GM11168 (cell line): Measurements from ENCODE around the gene SEC24B.

Source experiments
- in situ Hi-C: fragments of 300-500 bp; cut with MboI; formaldehyde crosslinking; loops from one replicate; pipeline ENCODE4 v1.12.0; 2022; ENCODE audit warnings: low sequenced_read_pairs; ENCODE audit not compliant: unreplicated experiment

Gene SEC24B

DNA sequence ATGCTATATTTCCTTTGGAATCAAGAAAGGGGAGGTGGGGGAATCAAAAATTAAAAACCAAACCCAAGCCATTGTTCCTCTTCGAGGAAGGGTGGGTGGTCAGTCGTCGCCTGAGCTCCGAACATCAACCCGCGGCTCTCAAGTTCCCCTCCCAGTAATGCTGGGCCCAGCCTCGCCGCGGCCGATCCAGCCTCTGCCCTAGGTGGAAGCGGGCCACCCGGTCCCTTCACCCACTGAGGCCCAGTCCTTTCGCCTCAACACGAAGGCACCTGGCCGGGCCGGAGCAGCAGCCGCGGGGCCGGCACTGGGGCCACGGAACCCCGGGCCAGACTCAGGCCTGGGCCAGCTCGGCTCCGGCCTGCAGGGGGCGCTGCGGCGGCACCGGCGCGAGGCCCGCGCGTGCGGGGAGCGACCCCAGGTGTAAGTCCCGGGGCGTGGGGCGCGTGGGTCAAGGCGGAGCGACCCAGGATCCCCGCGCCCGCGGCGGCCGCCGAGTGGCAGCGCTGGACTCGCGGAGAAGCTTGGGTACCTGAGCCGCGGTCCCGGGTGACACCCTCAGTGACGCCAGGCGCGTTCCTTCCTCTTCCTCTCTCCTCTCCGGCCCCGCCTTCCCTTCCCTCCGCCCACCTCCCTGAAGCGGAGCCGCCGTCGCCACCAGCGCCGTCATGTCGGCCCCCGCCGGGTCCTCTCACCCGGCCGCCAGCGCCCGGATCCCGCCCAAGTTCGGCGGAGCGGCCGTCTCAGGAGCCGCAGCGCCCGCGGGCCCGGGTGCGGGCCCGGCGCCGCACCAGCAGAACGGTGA is at the start of gene SEC24B:
SEC24B (plus strand) TSS at position 611 of the 802 bp plus-strand sequence; CDS start at position 666, 55 bp downstream.
- in situ Hi-C loops: loop anchor here (25.0 kb wide), 1 partner anchor 279 kb away; the partner anchor contains the start of gene CASP6

DNA sequence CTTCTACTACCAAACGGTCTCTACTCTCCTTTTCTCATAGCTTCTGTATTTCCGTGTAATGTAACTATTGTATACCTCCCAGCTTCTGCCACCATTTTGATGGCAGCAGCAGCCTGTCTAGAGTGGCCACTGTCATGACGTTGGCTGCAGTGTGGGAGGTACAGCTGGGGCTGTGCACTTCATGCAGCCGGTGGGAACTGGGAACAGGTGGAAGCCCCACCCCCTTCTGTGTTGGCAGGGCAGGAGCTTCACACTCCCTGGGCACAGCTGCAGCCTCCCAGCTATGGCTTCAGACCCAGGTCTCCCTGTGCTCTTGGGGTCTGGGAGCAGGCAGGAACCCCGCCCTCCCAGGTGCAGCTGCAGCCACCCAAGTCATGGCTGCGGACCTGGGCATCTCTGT is 49.8 kb upstream of the SEC24B start:
- in situ Hi-C loops: no loop called here

DNA sequence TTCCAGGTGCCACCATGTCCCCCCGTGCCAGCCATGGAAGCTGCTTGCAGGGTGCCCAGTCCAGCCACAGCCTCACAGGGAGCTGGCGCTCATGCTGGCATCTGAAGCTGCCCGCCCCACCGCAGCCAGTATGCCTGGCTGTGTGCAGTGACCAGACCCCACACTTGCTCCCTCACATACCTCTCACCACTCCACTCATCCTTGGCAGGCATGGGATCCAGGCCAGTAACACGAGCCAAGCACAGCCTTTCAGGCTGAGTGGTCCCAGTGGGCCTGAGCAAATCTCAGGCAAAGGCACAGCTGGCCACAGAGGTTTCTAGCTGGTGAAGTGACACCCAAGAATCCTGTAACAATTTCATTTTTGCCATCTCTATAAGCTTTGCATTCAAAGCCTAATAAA is 48.4 kb upstream of the SEC24B start:
- in situ Hi-C loops: no loop called here

DNA sequence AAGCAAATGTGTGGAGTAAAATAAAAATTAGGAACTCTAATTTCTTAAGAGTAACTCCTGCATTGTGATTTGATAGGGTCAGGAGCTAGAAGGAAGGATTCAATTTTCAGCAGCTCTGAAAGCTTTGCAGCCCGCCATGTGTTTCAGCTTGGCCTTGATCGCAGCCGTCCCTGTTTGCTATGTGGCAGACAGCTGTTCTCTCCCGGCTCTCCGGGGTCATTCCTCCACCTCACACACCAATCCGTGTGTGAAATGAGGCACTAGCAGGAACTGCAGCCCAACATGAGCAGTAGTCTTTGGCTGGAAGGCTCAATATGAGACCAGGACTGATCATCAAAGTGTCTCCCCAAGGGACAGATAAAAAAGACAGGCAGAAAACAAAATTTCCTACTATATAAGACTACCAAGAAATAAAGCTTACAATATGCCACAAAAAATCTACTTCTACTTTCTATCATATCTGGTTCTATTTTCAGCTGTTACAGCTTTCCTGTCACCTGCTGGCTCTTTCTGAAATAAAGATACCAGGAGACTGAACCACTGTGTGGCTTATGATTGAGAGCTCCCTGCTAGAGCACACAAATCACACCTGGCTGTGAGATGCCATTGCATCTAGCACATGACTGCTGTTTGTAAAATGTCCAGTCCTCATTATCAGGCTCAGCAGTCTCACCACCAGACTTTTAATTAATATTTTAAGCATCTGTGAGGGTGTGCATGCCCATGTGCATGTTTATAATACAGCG is 44.1 kb upstream of the SEC24B start:
- in situ Hi-C loops: no loop called here

DNA sequence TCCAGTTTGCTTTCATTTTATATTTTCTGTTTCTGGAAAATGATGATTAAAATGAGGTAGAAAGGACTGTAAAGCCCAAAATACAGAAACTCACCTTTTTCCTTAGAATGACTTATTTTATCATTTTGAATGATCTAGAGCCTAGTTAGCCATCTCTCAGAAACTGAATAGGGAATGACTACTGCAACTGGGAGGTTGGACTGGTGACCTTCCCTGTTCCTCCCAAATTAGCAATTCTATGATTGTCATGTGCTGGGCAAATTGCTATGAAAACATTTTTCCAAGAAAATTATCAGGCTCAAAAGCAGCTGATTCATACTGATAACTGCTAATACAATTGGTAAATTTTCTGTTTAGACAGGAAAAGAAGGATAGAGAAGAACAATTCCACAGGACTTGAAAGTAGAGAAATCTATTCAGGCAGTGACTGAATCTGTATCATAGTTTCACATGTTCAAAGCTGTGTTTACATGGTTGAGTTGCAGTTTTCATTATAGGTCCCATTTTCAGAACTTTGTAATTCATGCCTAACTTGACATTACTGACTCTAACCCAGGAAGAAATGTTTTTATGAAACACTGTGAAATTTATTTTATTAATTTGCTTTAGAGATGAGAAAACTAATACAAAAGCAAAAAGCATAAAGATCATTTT is 43.4 kb upstream of the SEC24B start:
- in situ Hi-C loops: no loop called here

DNA sequence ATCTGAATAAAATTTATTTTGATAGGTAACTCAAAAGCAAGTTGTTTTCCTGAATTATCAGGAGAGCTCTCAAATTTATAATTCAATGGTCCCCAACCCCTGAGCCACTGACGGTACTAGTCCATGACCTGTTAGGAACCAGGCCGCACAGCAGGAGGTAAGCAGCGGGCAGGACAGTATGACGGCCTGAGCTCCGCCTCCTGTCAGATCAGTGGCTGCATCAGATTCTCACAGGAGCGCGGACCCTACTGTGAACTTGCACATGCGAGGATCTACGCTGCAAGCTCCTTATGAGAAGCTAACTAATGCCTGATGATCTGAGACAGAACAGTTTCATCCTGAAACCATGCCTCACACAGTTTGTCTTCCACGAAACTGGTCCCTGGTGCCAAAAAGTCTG is 37.9 kb upstream of the SEC24B start:
- in situ Hi-C loops: no loop called here

DNA sequence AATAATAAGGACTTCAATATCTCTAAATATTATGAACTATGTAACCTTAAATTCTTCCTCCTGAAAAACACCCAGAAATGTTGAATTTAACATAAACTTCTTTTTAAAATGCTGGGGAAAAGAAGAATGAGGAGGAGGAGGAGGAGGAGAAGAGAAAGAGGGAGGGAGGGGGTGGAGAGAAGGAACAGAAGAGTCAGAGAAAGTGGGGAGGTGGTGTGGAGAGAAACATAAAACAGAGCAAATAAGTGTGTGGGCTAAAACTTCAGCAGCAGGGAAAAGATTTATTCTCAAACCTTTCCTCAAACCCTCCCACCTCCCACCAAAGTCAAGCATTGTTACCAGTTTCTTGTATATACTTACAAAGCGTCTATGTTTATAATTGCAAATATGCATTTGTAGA is 34.7 kb upstream of the SEC24B start:
- in situ Hi-C loops: no loop called here

DNA sequence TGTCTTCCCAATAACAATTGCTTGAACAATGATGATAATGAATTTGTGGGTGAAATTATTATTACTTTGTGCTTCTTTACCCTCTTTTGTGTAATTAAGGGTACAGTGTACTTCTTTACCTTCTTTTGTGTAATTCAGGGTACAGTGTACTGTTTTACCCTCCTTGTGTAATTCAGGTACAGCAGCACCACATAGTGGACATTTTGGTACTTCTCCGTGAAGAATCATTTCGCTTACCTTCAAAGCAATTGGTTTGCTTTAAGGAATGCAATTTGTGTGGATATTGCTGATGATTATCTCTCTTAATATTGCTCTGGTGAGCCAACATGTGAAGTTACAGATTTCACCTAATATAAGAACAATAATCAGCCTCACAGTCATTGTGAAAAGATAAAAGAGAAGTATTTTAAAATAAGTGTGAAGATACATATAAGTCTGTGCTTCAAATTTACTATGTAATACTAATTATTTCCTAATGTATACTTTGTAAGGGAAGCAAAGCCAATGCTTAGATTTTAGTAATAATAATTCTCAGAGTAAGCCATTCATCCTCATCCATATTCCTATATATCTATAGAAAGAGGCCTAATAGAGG is 27.2 kb upstream of the SEC24B start:
- in situ Hi-C loops: loop anchor here (25.0 kb wide), 2 partner anchors 569 to 581 kb away; no protein-coding TSS in a partner anchor

DNA sequence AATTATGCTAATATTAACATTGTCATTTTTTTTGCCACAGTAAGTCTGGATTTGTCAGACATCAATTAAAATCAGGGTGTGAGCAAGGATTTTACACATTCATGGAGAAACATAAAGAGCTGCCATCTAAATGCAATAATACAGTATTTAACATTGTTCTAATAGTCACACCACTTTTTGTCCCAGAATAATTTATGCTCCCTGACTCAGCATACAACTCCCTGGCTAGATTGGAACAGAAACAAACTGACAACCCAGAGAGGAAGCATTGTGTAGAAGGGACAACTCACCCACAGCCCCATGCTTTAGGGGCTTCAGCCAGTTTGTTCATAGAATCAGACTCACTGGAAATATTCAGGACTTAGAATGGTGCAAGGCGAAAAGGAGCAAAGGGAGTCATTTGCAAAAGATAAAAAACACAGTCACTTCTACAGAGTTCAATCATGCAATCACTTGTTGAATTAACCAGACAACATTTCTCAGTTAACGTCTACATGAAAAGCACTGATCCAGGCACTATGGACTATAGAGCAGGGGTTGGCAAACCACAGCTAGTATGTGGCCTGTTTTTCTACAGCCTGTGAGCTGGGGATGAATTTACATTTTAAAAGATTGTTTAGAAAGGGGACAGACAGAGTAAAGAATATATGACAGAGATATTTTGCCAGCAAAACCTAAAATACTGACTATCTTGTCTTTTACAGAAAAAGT is 26.4 kb upstream of the SEC24B start:
- in situ Hi-C loops: loop anchor here (25.0 kb wide), 2 partner anchors 570 to 580 kb away; no protein-coding TSS in a partner anchor

DNA sequence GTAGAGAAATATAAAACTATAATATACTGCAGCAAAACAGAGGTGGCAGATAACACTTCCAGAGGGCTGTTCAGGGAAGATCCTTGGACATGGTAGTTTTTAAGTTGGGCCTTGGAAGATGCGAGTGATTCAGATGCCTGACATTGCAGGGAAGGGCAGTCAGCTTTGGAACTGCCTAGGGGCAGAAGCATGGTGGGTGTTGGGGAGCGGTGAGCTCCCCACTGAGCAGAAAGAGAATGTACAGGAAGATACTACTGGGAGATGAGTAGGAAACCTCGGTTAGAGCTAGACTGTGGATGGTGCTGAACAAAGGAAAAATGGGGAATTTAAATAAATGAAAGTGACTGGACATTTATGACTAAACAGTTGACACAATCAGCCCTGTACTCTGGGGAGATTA is 24.9 kb upstream of the SEC24B start:
- in situ Hi-C loops: loop anchor here (25.0 kb wide), 2 partner anchors 571 to 579 kb away; no protein-coding TSS in a partner anchor

DNA sequence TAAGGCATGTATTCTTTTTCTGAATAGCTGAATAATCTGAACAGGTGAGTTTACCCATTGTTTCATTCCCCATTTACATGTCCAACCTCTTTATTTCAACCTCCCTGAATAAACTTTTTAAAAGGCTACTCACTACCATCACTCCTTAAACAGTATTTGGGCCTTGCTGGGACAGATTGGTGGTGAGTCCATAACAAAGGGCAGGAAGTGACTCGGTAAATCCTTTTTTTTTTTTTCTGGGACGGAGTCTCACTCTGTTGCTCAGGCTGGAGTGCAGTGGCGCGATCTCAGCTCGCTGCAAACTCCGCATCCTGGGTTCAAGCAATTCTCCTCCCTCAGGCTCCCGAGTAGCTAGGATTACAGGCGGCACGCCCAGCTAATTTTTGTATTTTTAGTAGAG is 23.4 kb upstream of the SEC24B start:
- in situ Hi-C loops: loop anchor here (25.0 kb wide), 2 partner anchors 573 to 577 kb away; no protein-coding TSS in a partner anchor

DNA sequence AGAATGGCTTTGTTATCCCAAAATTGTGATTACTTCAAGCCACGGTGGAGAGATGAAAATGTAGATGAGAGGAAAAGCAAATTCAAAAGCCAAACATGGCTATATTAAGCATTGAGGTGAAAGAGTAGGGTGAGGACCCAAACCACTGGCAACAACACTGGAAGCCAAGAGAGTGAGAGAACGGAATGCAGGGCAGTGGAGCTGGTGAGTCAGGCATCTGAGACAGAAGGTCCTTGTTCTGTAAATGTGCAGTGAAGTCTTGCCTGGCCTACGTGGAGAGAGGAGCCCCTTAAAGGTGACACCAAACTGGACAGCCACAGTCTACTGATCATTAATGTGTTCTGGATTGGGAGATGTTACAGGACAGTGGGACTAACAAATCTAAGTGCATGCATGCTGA is 22.8 kb upstream of the SEC24B start:
- in situ Hi-C loops: loop anchor here (25.0 kb wide), 2 partner anchors 573 to 577 kb away; no protein-coding TSS in a partner anchor

DNA sequence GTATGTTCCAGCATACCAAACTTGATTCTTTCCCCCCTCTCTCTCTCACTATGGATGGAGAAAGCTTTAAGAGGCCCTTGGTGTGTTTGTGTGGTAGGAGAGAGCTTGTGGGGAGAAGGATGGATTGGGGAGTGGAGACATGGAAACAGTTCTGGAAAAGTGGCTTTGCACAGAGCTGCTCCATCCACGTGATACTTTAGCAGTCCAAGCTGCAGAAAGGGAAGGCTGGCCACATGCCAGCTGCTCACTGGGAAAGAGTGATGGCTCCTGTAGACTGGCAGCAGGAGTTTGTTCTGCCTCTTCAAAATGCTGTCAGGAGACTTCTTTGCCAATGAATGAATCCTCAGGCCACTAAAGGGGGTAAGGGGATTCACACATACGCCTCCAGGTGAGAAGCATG is 21.7 kb upstream of the SEC24B start:
- in situ Hi-C loops: loop anchor here (25.0 kb wide), 2 partner anchors 575 kb away; no protein-coding TSS in a partner anchor

DNA sequence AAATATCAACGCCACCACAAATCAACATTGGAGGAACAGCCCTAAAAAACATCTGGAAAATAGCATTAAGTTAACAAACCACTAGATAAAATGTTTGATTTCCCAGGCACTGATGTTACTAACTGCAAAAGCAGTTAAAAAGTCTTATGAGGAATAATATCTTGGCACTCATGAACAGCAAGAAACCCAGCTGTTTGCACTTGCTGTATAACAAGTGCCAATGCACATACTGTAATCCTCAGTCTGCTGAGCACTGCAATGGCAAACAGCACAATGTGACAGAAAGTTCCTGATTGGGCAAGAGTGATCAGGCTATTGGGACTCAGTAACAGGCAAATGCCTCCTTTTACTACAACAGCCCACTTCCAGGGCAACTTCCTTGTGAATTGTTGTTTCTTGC is 20.8 kb upstream of the SEC24B start:
- in situ Hi-C loops: loop anchor here (25.0 kb wide), 2 partner anchors 575 kb away; no protein-coding TSS in a partner anchor

DNA sequence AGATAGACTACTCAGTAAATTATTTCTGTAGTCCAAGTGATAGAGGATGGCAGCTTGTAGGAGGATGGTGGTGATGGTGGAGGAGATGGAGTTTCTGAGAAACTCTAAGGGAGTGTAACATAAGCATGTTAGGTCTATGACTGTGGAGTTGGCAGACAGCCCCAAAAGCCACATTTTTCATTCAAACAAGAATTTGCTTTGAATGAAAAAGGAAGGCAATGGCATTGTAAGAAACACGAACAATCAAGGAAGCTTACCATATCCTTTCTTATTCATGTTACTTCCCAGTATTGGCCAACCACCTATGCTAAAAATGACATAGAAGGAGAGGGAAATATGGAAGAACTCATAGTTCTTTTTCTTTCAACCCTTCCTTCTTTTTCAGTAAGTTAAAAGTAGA is 18.7 kb upstream of the SEC24B start:
- in situ Hi-C loops: loop anchor here (25.0 kb wide), 2 partner anchors 572 to 578 kb away; no protein-coding TSS in a partner anchor

DNA sequence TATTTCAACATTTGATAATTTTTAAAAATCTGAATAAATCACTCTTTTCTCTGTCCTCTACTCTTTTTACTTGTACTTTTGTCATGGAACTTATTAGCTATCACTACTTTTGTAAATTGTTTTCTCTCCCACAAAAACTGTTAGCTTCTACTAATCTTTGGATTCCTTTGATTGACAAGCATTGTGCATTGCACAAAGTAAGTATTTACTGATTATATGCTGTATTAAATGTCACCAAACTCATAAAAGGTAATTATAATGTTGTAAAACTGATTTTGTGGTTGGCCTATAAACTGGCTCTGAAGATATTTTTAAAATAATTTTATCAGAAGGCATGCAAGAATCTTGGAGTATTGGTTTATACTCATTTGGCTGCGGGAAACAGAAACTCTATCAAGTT is 15.0 kb upstream of the SEC24B start:
- in situ Hi-C loops: loop anchor here (25.0 kb wide), 2 partner anchors 569 to 581 kb away; no protein-coding TSS in a partner anchor

DNA sequence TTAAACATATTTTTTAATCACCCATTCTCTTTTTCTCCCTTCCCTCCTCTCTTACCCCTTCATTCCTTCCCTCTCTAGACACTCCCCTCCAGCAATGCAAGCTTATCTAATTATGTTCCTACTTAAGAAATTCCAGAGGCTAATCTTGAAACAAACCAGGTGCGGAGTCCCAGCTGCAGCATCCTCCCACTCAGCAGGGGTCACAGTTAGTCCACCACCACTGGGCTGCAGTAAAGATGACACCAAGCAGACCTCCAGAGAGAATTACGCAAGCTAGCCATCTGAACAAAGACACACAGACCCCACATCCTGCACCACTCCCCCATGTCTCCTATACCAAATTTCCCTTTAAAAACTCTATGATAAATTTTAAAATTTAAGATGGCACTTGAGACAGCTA is 13.9 kb upstream of the SEC24B start:
- in situ Hi-C loops: loop anchor here (25.0 kb wide), 2 partner anchors 568 to 582 kb away; no protein-coding TSS in a partner anchor

DNA sequence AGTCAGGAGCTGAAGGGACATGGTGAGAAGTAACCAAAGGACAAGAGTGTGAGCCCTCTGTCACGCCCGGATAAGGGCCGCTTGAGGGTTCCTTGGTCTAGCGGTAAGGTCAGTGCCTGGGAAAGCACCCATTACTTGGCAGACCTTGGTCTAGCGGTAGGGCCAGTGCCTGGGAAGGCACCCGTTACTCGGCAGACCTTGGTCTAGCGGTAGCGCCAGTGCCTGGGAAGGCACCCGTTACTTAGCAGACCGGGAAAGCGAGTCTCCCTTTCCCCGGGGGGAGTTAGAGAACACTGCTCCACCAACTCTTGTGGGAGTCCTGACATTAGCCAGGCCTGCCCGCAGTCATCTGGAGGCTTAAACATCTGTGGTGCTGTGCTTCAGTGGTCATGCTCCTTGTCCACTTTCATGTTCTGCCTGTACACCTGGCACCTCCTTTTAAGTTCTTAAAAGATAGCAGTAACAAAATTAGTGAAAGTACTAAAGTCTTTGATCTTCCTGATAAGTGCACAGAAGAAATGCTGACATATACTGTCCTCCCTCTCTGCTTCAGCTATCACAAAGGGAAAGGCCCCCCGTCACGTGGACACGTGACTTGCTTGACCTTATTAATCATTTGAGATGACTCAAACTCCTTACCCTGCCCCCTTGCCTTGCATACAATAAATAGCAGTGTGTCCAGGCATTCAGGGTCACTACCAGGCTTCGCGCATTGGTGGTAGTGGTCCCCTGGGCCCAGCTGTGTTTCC is 9.3 kb upstream of the SEC24B start:
- in situ Hi-C loops: loop anchor here (25.0 kb wide), 2 partner anchors 563 to 587 kb away; no protein-coding TSS in a partner anchor
